GM10847 (cell line): ENCODE results near the gene ANKRD53.

Experiments
- POLR2A ChIP-seq: IDR thresholded peaks from 2 replicates; pipeline ENCODE4 v1.6.1; 2011; ENCODE audit not compliant: insufficient read length; ENCODE audit errors: extremely low read depth

The ANKRD53 gene

DNA sequence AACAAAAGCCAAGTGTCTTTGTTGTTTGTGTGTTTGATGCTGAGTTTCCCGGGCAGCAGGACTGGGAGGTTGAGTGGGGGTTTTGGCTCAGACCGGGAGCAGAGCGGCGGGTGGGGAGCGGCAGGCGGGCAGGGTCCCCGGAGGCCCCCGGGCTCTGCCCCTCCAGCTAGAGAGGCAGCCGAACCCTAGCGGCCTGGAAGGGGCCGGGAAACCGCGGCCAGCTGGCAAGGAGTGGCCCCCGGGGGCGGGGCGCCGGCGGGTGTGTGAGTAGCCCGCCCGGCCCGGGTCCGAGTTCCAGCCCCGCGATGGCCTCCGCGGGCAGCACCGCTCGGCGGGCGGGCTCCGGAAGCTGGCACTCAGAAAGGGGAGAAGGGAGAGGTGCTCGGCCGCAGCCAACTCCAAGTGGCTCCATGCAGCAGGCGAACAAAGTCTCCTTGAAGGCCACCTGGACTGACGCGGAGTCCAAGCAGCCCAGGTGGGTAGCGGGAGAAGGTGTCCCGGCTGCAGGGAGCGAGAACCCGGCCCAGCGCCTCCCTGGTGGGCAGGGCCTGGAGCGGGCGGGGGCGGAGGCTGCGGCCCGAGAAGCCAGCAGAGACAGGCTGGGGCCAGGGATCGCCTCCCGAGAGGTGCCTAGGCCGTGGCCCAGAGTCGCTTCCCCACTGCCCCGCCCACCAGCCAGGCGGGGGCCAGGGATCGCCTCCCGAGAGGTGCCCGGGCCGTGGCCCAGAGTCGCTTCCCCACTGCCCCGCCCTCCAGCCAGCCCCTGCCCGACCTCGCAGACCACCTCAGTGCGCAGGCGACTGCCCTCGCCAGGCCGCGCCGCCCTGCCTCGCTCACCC, at the start of gene ANKRD53:
Gene ANKRD53, plus strand, starts transcription at position 290 of the 839 bp plus-strand sequence. Its CDS starts 16 bp downstream, at position 306.
- TF ChIP-seq POLR2A: no peak

DNA sequence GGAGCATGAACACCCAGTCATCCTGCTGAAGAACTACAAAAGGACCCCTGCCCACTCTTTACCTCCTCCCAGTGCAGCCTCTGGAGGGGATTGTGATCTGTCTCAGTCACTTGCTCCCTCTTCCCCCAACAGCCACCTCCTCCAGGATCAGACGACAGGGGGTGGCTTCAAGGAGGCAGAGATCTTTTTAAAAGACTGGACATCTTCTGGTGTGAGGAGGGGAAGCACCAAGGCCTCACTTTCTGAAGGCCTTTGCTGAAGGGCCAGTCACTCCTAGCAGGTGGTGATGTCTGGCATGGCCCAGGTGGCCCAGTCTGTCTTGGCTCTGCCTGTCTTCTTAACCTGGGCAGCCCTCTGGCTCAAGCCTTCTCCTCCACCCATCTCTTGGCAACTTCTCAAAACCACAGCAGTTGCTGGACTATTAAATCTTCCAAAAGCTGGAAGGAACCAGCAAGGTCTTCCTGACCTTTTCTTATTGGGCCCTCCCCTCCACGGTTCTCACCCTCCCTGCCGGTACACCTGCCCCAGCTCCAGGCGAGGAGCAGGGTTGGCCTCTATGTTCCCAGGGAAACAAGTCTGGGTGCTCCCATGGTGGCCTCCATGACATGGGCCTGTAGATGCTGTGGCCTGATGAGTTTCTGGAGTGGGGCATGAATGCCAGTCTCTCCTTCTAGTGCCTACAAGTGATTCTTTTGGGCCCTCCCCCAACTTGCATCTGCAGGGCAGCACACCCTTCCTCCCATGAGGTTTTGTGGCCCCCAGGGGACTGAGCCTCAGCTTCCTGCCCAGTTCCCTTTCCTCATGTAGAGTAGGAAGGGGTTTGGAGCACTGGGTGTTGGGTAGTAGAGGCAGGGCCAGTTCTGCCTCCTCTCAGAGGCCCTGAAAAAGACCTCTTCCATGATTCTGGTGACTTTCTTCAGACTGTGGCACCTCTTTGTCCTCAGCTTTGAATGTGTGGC, 47.8 kb upstream of the ANKRD53 start:
- no peak for TF ChIP-seq POLR2A

GRCh38 chr2:70931376-70932000, 46.9 kb upstream of the ANKRD53 start:
- TF ChIP-seq POLR2A: no peak

DNA sequence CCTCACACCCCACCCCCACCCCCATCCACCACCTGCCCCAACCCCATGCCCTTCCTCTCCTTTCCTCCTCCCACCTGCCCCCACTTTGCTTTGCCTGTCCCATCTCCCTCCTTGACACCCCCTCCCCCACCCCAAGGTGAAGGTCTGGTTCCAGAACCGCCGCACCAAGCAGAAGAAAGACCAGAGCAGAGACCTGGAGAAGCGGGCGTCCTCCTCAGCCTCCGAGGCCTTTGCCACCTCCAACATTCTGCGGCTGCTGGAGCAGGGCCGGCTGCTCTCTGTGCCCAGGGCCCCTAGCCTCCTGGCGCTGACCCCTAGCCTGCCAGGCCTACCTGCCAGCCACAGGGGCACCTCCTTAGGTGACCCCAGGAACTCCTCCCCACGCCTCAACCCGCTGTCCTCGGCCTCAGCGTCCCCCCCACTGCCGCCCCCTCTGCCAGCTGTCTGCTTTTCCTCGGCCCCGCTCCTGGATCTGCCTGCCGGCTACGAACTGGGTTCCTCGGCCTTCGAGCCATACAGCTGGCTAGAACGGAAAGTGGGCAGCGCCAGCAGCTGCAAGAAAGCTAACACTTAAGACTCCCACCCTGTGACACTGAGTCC, 45.7 kb upstream of the ANKRD53 start:
- no peak for TF ChIP-seq POLR2A

DNA sequence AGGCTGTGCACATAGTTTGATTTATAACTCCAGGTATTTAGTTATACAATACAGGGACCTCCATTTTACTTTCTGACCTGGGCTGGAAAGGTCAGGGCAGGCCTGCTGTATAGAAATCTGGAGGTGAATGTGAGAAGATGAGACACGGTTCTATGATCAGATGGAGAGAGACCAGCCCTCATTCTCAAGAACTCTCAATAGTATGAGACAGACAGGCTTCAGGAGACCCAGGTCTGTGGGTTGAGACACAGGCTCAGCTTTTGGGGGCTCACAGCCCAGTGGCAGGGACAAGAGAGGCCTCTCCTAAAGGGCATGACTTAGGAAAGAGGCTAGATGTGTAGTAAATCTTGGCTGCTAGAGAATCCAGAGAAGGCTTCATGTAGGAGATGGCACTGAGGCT, 43.4 kb upstream of the ANKRD53 start:
- TF ChIP-seq POLR2A: no peak

GRCh38 chr2:70935468-70936164, 42.8 kb upstream of the ANKRD53 start, which contains the start of gene ATP6V1B1:
TSS of gene ATP6V1B1 (plus strand) at chr2:70935900. CDS start at chr2:70935955, 55 bp downstream.
- no peak for TF ChIP-seq POLR2A

DNA sequence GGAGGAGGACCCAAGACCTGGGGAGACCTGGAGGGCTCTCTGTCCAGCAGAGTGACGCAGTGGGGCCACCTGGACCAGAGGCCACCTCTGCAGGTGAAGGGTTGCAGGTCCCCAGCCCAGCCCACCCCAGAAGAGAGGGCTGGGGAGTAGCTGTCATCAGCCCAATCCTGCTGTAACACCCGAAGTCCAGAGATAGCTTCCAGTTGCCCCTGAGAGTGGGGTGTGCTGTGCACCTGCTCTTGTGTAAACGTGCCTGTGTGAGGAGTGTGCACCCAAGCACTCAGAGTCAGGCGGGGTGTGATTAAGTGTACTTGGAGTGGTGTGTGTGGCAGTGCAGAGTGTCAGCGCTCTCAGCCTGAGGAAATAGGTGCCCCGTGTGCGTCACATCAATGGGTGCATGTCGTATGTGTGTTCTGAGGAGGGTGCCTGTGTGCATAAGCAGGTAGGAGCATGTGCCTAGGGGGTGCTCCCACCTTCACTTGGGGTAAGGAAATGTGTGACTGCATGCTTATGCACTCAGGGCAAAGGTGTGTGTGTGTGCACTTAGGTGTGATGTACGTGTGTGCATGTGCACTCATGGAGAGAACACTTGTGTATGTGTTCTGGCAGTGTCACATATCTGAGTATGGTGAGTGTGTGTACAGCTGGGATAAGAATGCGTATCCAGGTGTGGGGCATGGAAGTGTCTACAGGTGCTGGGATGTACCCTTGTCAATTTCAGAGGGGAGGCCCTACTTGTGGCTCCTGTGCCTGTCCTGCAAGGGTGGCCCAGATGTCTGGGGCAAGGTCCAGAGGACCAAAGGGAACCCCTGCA, 42.1 kb upstream of the ANKRD53 start:
- no peak for TF ChIP-seq POLR2A

DNA sequence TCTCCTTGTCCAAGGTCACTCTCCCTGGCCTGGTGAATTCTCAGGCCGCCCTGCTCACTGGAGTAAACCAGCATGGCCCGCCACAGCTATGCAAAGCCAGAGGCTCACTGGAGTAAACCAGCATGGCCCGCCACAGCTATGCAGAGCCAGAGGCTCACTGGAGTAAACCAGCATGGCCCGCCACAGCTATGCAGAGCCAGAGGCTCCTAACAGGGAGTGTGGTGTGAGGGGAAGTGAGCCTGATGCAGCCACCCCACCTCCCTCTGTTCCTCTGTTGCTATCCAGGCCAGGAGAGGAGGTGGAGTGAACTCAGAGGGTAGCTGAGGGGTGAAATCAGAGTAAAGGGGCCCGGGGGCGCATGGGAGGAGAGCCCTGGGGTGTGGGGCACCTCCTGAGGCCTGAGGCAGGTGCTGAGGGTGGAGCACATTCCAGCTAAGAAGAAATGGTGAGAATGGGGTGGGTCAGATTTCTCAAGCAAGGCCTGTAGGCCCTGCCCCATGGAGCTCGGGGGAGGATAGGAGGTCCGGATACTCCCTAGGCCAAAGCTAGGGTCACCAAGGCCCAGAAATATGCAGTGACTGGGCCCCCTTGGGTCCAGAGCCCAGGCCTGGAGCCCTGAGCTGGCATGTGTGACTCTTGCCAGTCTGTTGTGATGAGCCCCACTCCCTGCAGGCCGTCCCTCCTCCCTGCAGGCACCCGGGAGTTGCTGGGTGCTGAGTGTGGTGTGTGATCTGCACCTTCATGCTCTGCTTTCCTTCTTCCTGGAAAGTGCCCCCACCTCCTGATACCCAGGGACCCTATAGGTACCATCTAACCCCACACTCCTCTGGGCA, 41.2 kb upstream of the ANKRD53 start:
- TF ChIP-seq POLR2A: no peak

- no peak for TF ChIP-seq POLR2A
Observed at GRCh38 chr2:70937866-70938585, 40.4 kb upstream of the ANKRD53 start.

GRCh38 chr2:70938586-70938950, 39.9 kb upstream of the ANKRD53 start:
- TF ChIP-seq POLR2A: no peak

DNA sequence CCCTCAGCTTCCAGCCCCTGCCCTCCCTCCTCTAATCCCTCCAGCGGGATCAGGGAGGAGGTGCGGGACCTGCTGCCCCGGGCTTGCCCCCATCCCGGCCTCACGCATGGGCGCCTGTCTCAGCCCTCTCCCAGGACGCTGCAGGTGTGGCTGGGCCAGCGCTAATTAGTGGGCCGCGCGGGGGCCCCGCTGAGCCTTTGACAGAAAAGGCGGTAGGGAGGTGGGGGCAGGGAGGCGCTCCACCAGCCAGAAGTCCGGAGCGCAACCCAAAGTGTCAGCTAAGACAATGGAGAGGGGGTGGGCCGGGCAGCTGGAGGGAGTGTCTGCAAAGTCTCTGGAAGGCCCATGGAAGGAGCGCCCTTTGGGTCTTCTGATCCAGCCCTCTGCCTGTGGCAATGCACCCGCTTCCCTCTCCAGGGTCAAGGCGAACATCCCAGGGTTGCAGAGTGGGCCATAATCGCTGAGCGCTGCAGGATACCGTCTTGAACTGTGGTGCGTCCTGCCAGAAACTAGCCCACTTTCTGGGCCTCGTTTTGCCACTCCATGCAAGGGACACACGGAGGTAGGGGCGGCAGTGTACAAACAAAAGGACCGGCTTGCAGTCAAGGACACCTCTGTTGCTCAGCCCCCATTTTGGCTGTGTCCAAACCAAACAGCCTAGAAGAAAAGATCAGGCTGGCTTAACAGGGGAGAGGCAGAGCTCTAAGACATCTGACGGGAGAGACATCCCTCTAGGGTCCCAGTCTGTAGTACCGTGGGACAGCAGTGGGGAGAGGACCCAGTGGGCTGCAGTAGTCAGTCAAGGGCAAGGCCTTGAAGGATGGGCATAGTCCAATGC, 39.2 kb upstream of the ANKRD53 start:
- TF ChIP-seq POLR2A: no peak
